SKM-1 treated with dmso at 0.1 percent for 144 hours (cell line): ENCODE data around the gene MYO5C.
"Not testable (repeated sequence)": the region's sequence is repeated elsewhere in the genome, so short reads cannot be mapped to it uniquely, and the experiment has no call there.

ENCODE experiments used
- DNase-seq: peaks from one replicate; lab custom pipeline; 2025; ENCODE audit not compliant: unreplicated experiment; lab: John Stamatoyannopoulos, UW

The MYO5C gene

DNA sequence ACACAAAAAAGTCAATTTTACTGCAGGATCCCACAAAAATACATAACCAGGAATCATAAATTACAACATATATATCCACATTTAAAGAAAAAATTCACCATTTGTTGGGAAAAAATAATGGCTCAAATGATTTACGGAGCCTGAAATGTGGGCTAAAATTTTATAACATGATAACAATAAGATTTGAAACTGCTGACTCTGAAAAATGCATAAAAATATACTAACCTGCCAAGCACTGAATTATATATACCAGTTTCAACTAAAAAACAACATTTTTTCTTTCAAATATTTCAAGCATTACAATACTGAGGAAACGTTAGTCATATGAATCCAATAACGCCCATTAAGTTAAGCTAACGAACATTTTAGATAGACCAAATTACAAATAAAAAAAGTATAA, 12.2 kb upstream of the MYO5C start:
- no peak for DNase-seq

DNA sequence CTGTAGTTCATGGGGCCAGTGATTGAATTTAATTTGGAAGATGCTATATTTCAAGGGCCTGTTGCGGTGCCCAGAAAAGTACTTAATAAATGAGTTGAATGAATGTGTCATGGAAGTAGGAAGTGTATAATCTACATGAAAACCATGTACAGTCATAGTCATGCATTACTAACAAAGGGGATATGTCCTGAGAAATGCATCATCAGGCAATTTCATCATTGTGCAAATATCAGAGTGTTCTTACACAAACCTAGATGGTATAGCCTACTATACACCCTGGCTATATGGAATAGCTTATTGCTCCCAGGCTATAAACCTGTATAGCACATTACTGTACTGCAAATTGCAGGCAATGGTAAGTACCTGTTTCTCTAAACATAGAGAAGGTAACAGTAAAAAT, 10.7 kb upstream of the MYO5C start:
- no peak for DNase-seq

DNA sequence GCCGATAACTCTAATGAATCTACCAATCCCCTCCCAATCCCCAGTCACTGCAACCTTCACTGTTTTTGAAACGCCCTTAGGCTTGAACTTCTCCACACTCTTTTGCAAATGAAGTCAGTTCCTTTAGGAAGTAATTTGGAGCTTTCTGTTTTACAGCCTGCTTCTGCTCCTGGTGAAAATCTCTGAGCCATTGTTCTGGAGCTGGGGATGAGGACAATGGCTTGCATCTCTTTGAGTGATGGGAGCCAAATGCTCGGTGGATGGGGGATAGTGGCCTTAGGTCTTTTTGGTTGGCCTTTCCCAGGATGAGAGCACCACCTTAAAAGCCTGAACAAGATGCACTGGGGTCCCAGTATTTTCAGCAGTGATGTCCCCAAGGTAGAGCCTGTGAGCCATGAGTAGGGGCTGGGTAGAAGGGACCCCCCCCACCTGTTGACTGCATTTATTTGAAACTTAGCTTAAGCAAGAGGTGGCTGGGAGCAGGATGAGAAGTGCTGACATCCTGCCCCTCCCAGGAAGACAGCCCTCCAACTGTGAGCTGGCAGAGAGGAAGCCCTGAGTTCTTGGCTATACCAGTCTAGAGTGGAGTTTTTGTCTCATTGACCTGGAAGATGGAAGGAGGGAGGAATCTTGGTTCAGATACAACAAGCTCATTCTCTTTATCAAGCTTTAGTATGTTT, 7.6 kb upstream of the MYO5C start:
- no peak for DNase-seq

DNA sequence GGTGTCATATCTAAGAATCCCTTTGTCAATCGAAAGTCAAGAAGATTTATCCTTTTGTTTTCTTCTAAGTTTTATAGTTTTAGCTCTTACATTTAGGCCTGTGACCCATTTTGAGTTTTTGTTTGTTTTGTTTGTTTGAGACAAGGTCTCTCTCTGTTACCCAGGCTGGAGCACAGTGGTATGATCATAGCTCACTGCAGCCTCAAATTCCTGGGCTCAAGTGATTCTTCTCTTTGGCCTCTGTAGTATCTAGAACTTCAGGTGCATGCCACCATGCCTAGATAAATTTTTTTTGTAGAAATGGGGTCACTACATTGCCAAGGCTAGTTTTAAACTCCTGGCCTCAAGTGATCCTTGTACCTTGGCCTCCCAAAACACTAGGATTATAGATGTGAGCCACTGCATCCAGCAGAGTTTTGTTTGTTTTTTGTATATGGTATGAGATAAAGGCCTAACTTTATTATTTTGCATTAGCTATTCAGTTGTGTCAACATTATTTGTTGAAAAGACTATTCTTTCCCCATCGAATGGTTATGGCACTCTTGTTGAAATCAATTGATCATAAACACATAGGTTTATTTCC, 5.8 kb upstream of the MYO5C start:
- no peak for DNase-seq

DNA sequence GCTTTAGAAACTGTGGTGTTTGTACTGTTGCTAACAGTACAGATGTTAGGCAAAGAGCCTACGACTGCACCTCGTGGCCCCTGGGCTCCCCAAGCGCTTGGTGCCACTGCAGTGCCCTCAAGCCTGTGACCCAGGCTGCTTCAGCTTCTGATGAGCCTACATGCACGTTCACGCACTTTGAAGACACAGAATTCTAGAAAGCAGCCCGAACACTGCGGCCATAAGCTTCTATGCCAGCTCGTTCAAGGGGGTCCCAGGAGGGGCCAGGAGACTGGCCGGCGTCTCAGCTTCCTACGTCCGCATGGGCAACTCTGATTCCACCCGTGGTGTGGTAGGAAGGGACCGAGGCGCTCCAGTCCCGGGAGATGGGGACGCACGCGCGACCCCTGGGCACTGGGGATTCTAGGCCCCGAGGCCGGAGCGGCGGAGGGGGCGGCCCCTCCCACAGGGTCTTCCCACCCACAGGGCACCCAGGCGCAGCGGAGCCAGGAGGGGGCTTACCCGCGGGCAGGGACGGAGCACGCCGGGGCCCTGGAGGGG, 653 bp downstream of the MYO5C start:
- no peak for DNase-seq

DNA sequence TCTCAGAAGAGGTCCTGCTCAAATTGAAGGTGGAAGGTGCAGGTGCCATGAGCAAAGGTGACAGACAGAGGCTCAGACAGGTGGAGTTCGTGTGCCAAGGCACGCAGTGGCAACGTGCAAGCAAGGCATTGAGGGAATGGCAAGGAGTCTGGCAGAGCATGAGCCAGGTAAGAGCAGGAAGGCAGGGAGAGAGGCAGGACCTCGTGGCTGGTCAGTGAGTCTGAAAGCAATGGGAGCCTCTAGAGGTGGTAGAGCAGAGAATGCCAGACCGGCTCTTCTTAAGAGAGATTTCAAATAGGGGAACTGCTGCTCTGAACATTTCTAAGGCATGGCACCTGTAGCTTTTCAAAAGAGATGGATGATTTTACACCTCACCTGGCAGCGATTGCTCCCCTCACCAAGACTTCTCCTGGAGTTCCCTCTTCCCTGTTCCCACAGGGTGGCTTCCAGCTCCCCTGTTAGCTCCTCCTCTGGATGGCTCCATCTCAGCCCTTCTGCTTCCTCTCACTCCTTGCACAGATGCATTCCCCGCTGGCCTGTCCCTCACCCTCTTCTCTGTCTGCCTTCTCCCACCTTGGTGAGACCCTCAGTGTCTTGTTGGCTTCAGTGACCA, 2.7 kb downstream of the MYO5C start:
- no peak for DNase-seq

DNA sequence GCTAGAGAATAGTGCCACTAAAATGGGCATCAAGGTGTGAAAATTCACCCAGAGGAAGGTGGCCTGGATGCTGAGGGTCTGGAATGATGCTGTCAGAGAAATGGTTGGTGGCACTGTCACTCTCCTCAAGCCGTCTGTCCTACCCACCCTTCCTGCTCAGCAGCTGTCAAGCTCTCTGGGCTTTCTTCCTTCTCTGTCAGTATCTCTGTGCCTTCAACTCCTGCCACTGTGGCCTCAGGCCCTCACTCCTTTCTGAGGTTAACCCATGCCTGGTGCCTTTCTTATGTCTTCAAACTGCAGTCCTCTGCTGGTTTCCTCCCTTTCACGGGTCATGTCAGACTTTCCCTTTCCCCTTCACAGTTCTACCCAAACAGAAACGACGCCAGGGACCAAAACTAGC, 4.4 kb downstream of the MYO5C start:
- DNase-seq, result no peak

DNA sequence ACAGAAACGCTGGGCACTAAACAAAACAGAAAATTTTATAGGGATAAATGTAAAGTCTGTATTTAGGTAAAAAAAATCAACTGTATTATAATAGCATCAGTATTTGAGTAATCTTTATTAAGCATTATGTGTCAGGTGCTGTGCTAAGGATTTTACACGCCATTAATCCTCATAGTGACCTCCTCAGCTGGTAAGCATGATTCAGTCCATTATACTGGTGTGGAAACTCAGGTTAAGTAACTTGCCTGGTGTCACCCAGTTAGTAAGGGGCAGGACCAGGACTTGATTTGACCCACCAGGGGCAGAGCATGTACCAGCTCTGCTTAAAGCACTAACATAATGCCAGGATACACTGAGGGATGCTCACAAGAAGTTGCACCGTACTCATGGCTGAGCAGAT, 4.8 kb downstream of the MYO5C start:
- no peak for DNase-seq

DNA sequence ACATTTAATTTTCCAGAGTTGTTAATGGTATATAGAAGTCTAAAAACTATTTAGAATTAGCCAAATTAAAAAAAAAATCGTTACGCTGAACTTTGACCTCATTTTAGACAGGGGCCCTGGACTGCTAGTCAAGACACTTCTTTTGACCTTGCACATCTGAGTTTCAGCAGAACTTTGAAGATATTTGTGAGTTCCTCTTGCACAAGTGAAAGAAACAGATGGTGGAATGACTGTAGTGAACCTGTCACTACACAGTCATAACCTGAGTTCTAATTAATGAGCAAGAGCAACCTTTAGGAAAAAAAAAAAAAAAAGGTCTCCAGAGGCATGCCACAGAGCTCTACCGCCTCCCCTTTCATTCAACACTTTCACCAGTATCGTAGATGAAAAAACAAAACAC, 5.3 kb downstream of the MYO5C start:
- no peak for DNase-seq

DNA sequence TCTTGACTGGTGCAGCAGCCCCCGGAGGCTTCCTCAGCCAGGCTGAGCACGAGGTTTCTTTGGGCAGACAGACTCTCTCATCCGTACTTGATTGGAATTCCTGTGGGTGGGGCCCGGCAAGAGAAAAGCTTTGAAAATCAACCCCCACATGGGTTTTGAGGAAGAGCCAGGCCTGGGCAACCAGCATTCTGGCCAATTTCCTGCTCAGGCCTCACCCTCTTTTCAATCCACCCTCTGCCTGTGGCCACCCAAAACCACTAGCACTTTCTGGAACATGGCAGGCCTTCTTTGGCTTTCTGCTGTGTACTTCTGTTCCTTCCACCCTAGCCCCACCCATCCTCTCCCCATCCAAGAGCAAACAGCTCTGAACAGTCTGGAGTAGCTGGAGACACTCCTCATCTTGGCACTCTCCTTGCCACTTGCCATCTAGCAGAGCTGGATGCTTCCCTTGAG, 5.9 kb downstream of the MYO5C start:
- DNase-seq, result peak; percentile 14

DNA sequence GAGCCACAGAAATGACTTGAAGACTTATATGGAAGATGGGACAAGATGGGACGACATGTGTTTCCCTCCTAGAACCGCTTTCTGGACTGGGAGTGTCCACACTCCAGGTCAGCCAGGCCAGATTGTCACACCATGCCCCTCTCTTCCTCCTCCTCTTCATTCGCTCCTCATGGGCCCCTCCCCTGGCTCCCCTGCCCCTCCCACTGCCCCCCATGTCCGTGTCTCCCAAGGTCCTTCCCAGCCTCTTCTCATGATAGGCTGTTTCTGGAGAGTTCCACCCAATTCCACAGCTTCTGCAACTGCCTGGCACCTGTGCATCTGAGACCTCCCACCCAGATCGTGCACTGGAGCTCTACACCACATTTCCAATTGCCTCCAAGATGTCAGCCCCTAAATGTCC, 6.6 kb downstream of the MYO5C start:
- DNase-seq, result no peak

DNA sequence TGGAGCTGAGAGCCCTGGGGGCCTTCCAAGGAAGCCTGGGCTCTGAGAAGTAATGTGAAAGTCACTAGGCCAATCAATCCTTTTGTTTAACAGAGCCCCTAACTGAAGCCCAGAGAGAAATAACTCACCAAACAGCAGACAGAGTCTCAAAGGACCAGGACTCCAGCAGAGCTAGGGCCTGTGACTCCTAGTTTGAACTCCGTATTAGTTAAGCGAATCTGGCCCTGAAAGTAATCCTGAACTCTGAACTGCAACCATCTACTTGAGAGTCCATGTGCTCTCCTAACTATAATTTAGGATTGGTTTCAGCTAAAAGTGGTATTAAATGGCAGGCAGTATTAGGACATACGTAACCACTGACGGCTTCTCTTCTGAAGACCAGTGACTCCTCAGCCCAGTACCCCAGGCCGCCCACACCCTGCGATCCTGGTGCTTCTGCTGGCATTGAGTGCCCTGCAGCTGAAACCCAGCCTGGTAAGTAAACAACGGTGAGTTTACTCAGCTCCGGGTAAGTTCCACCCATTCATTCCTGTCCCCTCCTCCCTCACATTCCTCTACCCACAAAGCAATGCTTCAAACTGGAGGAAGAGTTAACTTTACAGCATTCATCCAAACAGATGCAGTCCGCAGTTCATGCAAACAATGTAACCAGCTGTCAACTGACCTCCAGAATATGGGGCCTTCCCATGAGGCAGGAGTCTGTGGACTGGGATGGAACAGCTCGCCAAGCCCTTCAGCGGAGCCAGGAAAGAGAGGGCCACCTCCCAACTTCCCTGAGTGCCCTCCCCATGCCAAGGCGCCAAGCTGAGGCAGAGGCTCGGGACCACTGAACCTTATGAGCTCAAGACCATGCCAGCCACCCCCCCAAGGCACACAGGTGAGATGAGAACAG, 7.3 kb downstream of the MYO5C start:
- DNase-seq, result no peak

DNA sequence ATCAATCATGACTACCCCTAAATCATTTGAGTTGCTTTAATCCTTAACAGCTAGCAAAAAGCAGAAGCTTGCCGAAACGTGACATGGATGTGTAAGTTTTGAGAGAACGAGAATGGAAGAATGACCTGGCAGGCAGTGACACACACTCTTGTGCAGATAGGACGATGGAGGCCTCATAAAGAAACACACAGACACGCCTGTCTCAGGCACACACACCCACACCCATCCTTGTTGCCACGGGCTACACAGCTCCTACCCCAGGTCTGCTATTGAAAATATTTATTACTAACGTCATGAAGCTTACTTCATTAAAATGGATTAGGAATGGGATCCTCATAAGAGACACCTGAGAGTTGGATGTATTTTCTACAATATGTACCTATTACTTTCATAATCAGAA, 8.5 kb downstream of the MYO5C start:
- DNase-seq, result no peak

DNA sequence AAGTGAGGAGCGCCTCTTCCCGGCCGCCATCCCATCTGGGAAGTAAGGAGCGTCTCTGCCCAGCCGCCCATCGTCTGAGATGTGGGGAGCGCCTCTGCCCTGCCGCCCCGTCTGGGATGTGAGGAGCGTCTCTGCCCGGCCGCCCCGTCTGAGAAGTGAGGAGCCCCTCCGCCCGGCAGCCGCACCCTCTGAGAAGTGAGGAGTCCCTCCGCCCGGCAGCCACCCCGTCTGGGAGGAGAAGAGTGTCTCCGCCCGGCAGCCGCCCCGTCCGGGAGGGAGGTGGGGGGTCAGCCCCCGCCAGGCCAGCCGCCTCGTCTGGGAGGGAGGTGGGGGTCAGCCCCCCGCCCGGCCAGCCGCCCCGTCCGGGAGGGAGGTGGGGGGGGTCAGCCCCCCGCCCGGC, 9.7 kb downstream of the MYO5C start:
- not testable (repeated sequence) for DNase-seq

DNA sequence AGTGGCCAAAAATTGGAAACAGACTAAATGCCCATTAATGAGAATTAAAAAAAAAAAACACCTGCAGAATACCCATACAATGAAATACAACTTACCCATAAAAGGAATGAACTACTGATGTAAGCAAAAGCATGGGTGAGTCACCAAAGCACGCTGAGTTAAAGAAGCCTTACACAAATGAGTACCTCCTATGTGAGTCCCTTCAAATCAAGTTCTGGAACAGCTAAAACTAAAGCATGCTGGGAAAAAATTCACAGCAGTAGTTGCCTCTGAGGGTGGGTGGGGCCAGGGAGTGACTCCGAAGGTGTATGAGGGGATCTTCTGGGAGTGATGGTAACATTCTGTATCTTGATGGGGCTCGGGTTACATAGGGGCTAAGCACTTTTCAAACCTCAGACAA, 11.4 kb downstream of the MYO5C start:
- no peak for DNase-seq

DNA sequence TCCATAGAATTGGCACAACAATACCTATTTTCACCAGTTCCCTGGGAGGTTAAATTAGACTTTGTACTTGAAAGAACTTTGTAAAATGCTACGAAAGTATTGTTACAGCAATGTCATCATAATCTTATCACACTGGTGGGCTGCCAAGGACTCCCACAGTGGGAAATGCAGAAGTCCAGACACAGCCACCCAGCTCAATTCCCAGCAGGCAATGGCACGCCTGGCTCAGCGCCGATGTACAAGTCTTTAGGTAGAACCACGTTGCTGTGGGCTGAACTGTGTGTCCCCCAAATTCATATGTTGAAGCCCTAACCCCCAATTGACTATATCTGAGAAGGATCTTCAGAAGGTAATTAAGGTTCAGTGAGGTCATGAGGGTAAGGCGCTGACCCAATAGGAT, 12.3 kb downstream of the MYO5C start:
- DNase-seq, result no peak

DNA sequence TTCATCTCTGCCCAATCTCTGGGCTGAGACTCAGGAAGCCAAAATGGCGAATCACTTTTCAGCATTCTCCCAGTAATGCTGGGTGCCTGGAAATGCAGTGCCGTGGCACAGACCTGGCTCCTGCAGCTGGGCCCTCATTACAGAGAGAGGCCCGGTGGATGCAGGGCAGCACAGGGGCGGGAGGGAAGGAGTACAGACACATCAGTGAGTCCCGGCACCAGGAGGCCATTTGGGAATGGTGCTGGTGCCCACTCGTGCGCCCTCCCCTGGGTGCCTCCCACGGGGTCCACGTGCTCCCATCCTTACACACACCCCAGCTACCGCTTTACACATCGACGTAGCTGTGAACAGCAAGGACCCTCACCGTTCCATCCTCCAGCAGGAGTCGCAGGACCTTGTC, 13.2 kb downstream of the MYO5C start:
- DNase-seq, result no peak

DNA sequence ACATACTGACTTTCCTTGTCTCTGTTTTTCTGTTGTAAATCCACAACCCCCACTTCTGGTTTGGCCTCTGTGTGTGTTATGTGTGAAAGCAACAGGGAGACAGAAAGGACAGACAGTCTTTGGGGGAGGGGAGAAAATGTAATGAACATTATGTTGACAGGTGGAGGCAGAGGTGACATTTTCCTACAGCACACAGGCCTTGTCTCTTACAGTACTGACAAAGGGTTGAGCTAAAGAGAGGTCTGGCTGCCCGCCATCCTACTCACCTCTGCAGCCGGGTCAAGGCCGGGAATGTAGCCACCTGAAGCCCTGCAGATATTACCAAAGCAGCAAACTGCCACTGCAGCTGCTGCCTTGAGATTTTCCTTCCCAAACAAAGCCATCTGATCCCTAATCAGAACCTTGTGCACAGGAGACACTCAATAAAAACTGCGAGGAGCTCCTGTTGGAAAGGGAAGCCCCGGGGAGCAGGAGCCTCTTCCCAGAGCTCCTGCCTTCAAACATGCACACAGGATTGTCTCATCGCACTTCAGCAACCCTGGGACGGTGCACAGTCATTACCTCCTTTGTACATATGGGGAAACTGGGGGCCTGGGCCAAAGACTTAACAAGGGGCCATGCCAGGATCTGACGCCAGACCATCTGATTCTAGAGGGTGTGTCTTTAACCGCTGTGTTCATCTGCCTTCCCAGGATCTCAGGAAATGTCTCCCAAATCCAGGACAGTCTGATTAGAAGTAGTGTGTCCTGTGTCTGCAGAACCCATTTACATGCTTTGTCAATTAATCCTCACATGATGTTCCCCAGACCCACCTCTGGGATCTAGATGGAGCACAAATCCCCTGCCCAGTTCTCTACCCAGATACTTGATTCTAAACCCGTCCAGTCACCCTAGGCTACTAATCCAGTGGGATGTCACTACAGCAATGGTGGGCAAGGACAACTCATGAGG, 14.2 kb downstream of the MYO5C start:
- DNase-seq, result no peak

DNA sequence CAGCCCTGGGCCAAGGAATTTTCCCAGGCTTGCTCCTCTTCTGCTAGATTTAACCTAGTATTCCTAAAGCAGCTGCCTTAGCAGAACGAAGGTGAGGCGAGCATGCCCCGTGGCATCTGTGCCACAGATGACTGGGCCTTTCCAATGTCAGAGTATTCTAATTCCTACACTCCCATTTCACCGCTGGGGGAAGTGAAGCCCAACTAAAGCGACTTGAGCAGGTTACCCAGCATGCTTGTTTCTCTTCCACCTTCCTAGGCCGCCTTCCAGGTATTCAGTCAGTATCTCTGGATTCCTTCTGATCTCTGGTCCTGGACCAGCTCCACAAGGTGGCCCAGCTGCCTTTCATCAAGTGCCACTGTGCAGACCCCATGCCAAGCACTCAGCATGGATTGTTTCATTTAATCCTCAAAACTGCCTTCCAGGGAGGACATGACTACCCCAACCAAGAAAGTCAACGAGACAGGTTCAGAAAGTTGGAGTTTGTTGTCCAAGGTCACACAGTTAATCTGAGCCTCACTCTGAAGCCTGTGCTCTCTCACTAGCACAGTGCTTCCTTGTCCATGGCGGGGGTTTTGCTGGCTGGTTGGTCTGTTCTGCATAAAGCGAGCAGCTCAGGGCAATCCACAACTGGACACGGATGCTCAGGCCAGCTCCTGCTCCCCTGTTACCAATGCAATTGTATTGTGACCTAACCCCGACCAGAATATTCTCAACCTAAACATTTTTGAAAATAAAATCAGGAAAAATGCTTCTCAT, 15.1 kb downstream of the MYO5C start:
- no peak for DNase-seq
